Measurements from ENCODE around the gene EVL. TPM values are rescaled to one million over a fixed set of nuclear protein-coding genes. Genes with fewer than 3 reads are reported as not detected.

Gene EVL
- total RNA-seq, 1 experiment from 2014 or later, result 82.9 TPM

- POLR2A ChIA-PET (ENCODE audit: low non-redundant PET), result no interaction called here
These were observed 78.7 kb downstream of the EVL start for GRCh38 chr14:100143934-100144333.

GRCh38 chr14:100144645-100144995 lies 79.4 kb downstream of the EVL start:
- no peak for DNase-seq (ENCODE audit: low spot score)
- BruUV-seq (replicated peaks), result no TSS peak
- no peak overlapping the region for H3K27ac ChIP-seq (ENCODE audit: low read depth, low read length, poor library complexity, severe bottlenecking)
- ChIA-PET POLR2A (ENCODE audit: low non-redundant PET) (no interaction called here), CTCF (no interaction called here)
- TF ChIP-seq CTCF (conservative IDR thresholded peaks at IDR 0.05; ENCODE audit: low read depth, low read length) (no peak), EZH2 (IDR thresholded peaks at IDR 0.05; ENCODE audit: borderline replicate concordance, low read depth, low read length, poor library complexity, severe bottlenecking) (no peak)
- H3K4me1 ChIP-seq (ENCODE audit: insufficient read depth, low read length, poor library complexity, severe bottlenecking), result no peaks in the 10 kb centered on the region
- intact Hi-C loops (cut with micrococcal nuclease; ENCODE audit: unreplicated experiment), result no loop called here
- no peaks in the 10 kb centered on the region for H3K36me3 ChIP-seq (ENCODE audit: insufficient read depth, low read length, poor library complexity, severe bottlenecking)
- H3K9me3 ChIP-seq (ENCODE audit: low read depth, low read length, poor library complexity, severe bottlenecking), result no peaks in the 10 kb centered on the region
- H3K27me3 ChIP-seq (replicated peaks; ENCODE audit: insufficient read depth, low read depth, low read length, poor library complexity), result no peaks in the 10 kb centered on the region
- H3K4me3 ChIP-seq (ENCODE audit: low read depth, low read length, poor library complexity, severe bottlenecking), result no peak overlapping the region

More at GRCh38 chr14:100143934-100144333, 78.7 kb downstream of the EVL start:
- no TSS peak for BruUV-seq (replicated peaks)
- Histone ChIP-seq H3K9me3 (ENCODE audit: low read depth, low read length, poor library complexity, severe bottlenecking) (no peaks in the 10 kb centered on the region), H3K27ac (ENCODE audit: low read depth, low read length, poor library complexity, severe bottlenecking) (no peak overlapping the region), H3K36me3 (ENCODE audit: insufficient read depth, low read length, poor library complexity, severe bottlenecking) (no peaks in the 10 kb centered on the region), H3K27me3 (replicated peaks; ENCODE audit: insufficient read depth, low read depth, low read length, poor library complexity) (no peaks in the 10 kb centered on the region), H3K4me1 (ENCODE audit: insufficient read depth, low read length, poor library complexity, severe bottlenecking) (no peaks in the 10 kb centered on the region), H3K4me3 (ENCODE audit: low read depth, low read length, poor library complexity, severe bottlenecking) (no peak overlapping the region)
- no peak for TF ChIP-seq EZH2 (IDR thresholded peaks at IDR 0.05; ENCODE audit: borderline replicate concordance, low read depth, low read length, poor library complexity, severe bottlenecking)
- intact Hi-C loops (cut with micrococcal nuclease; ENCODE audit: unreplicated experiment), result no loop called here
- CTCF ChIA-PET, result no interaction called here
- DNase-seq (ENCODE audit: low spot score), result no peak

- no peak for DNase-seq (ENCODE audit: low spot score)
- CTCF ChIA-PET, result no interaction called here
- Histone ChIP-seq H3K4me1 (ENCODE audit: insufficient read depth, low read length, poor library complexity, severe bottlenecking) (no peaks in the 10 kb centered on the region), H3K27me3 (replicated peaks; ENCODE audit: insufficient read depth, low read depth, low read length, poor library complexity) (no peaks in the 10 kb centered on the region), H3K4me3 (ENCODE audit: low read depth, low read length, poor library complexity, severe bottlenecking) (no peak overlapping the region), H3K27ac (ENCODE audit: low read depth, low read length, poor library complexity, severe bottlenecking) (no peak overlapping the region), H3K9me3 (ENCODE audit: low read depth, low read length, poor library complexity, severe bottlenecking) (no peaks in the 10 kb centered on the region), H3K36me3 (ENCODE audit: insufficient read depth, low read length, poor library complexity, severe bottlenecking) (no peaks in the 10 kb centered on the region)
- no TSS peak for BruUV-seq (replicated peaks)
- POLR2A ChIA-PET (ENCODE audit: low non-redundant PET), result no interaction called here
- TF ChIP-seq CTCF (conservative IDR thresholded peaks at IDR 0.05; ENCODE audit: low read depth, low read length) (no peak), EZH2 (IDR thresholded peaks at IDR 0.05; ENCODE audit: borderline replicate concordance, low read depth, low read length, poor library complexity, severe bottlenecking) (no peak)
- intact Hi-C loops (cut with micrococcal nuclease; ENCODE audit: unreplicated experiment), result no loop called here
These were observed 79.9 kb downstream of the EVL start for GRCh38 chr14:100144996-100145646.
